Embryonic facial prominence (tissue), 1 donor: ENCODE data around the gene NMT1.

ENCODE experiments used
- DNase-seq: peaks from one replicate; pipeline ENCODE4 v3.0.0-alpha.2; 2016; ENCODE audit errors: extremely low spot score

NMT1 gene

DNA sequence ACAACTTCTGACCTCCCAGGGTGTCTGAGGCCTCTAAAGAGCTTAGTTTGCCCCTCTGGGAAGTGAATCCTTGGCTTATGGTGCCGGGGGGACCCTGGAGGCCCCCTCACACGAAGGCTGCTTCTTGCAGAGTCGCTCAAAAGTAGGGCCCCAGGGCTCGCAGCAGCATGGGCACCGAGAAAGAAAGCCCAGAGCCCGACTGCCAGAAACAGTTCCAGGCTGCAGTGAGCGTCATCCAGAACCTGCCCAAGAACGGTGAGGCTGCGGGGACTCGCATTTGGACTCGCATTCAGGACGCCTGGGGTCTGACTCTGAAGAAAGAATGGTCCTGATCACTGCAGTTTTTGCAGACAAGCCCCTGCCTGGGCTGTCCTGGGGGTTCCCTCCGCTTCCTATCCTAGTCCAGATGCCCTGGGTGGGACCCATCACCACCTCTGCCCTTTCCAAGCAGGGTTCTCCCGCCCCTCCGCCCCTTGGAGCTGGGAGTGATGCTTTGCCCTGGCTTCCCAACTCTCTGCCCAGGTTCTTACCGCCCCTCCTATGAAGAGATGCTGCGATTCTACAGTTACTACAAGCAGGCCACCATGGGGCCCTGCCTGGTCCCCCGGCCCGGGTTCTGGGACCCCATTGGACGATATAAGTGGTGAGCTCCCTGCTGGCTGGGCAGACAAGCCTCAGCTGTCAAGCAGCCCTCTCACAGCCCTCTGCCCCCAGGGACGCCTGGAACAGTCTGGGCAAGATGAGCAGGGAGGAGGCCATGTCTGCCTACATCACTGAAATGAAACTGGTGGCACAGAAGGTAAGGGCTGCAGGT lies 75.1 kb downstream of the NMT1 start:
- DNase-seq, result no peak

DNA sequence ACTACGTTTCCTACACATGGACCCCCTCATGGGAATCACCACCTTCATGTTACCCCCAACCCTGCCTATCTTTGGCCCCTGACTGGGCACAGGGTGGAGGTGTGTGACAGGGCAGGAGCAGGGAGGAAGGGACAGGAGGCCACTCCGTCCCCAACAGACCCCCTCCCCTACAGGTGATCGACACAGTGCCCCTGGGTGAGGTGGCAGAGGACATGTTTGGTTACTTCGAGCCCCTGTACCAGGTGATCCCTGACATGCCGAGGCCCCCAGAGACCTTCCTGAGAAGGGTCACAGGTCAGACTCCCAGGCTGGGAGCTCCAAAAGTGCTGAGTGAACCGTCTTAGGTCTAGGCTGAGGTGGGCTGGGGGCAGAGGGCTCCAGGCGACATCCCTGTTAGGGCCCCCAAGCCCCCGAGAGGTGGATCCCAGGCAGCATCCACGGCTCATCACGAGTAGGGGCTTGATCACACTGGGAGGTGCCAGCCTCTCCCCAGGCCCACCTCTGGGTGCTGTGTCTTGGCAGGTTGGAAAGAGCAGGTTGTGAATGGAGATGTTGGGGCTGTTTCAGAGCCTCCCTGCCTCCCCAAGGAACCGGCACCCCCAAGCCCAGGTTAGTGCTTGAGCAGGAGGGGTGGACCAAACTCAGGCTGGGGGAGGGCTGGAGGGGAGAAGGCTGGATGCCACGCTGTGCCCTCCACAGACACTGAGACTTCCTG lies 75.9 kb downstream of the NMT1 start:
- no peak for DNase-seq

DNA sequence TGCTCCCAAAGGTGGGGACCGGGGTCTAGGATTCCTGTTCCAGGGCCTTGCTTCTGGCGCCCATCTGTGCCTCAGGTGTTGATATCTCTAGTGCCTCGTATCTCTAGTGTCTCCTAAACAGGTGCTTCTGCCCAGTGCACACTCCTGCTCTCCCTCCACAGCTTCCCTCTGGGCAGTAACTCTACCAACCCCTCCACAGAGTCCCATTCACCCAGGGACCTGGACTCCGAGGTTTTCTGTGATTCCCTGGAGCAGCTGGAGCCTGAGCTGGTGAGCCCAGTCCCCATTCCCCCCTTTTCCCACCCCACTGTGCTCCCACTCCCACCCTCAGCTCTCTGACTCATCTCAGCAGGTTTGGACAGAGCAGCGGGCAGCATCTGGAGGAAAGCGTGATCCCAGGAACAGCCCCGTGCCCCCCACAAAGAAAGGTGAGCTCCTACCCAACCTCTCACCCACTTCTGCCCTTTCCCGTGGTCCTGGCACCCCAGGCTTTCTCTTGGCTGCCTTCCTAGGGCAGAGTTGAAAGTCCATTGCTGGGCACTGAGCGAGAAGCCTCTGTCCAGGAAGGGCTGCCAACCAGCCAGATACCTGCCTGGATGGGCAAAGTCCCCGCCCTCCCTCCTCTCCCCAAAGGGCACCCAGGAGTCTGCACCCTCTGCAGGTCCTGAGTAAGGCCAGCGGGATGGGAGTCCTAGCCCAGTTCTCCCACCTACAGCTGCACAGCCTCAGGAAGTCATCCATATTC lies 76.6 kb downstream of the NMT1 start:
- no peak for DNase-seq

DNA sequence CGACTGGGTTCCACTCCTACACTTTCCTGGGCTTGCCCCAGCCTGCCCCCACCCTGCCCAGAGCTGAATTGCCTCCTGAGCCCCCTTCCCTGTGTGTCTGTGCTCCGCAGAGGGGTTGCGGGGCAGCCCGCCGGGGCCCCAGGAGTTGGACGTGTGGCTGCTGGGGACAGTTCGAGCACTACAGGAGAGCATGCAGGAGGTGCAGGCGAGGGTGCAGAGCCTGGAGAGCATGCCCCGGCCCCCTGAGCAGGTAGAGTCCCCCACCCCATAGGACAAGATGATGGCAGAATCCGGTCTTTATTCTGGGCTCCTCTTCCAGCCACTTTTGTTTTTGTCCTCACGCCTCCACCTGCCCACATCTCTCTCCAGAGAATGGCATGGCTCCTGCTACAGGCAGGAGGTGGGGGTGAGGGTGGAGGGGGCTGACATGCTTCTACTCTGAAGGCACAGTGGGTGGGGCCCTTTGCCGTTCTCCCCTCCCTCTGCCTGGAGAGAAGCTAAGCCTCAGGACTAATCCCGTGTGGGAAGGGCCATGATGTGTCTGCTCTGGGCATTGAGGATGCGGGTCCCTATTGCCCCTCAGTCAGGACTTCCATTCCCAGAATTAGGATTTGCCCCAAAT lies 77.9 kb downstream of the NMT1 start:
- DNase-seq, result no peak

DNA sequence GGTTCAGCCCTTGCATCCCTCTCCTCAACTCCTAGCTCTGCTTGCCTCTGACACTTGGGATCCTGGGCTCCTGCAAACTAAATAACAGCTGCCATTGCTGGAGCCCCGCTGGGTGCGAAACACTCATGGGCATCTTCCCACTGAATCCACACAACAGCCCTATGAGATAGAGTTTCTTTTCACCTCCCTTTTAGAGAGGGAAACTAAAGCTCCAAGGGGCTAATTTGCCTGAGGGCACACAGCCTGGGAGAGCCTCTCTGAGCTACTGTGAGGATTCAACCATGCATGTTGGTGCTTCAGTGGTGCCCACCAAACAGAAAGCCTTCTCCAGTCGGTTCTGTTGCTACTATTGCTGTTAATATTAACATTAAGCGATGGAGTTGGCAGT lies 78.4 kb downstream of the NMT1 start:
- no peak for DNase-seq

DNA sequence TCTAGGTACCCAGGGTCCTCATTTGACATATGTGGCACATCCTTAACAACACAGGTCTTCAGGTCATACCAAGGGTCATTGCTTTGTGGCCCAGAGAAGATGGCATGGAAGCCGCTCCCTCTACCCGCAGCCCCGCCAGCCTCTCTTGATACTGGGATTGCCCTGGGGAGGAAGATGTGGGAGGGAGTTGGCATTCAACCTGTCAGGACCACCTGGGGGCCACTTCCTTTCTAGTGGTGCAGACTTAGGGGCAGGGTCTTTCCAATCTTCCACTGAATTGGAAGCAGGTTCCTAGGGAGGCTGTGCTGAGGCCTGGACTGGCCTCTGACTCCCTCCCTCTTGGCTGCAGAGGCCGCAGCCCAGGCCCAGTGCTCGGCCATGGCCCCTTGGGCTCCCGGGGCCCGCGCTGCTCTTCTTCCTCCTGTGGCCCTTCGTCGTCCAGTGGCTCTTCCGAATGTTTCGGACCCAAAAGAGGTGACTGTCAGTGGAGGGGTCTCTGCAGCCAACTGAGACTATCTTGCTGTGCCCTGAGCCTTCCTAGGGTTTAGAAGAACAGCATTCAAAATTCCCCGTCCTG lies 82.1 kb downstream of the NMT1 start:
- no peak for DNase-seq

DNA sequence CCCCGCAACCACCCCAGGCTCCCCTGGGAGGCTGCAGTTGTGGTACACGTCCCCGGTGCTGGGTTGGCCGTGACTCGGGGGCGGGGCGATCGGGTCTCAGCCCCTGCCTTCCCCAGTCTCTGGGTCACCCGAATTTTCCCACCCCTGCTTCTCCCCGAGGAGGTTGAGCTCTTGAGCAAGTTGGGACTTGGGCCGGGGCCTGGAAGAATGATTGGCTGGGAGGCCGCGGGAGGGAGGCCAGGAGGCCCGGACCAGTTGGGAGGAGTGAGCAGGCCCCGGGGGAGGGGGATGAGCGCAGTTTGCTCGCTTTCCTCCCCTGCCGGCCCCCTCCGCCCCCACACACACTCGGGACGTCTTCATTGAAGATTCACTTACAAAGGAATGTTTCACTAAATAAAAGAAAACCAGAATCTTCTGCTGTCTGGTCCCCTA lies 82.7 kb downstream of the NMT1 start:
- DNase-seq, result peak; percentile 59

DNA sequence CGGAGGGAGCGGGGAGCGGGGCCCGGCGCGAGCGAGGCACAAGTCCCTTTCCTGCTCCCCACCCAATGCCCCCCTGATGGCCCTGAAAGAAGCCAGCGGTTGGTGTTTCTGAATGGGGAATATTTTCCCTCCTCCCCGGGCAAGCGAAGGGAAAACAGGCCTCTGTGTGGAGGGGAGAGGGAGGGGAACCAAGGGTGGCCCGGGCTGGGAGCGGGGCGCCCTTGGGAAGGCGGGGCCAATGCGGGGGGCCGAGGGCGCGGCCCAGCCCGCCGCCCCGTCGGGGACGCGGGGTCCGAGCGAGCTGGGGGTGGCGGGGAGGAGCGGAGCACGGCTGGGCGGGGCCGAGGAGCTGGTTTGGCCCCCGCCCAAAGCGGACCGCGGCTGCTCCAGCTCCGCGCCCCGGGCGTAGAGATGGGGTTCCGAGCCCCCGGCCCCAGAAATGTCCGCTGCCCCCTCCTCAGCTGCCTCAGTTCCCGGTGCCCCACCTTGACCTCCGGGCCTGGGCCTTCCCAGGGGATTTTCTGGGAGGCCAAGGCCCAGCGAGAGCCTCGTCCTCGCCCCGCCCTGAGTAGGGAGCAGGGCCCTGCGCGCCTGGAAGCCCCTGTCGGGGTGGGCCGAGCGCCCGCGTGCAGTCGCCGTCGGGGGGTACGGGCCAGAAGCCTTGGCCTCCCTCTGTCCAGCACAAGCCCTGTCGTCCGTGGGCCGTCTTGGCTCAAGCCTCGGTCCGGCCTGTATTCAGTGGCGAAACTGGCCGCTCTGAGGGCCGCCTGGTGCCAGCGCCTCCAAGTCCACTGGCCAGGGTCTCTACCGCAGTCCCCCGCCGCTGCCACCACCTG lies 83.3 kb downstream of the NMT1 start:
- peak; percentile 7 for DNase-seq

DNA sequence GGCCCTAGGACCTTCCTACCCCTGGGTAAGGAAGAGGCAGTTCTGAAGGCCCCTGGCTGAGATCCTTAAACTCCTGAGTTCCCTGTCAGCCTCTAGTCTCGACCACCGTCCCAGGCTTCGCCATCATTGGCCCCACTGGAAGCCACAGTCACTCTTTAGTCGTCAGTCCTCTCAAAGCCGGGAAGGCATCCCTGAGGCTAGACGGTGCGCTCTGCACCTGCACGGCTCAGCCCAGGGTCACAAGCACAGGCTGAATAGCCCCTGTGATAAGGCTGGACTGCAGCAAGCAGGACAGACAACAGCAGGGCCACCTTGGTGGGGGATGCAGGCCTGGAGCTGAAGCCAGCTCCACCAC lies 83.9 kb downstream of the NMT1 start:
- peak; percentile 5 for DNase-seq

DNA sequence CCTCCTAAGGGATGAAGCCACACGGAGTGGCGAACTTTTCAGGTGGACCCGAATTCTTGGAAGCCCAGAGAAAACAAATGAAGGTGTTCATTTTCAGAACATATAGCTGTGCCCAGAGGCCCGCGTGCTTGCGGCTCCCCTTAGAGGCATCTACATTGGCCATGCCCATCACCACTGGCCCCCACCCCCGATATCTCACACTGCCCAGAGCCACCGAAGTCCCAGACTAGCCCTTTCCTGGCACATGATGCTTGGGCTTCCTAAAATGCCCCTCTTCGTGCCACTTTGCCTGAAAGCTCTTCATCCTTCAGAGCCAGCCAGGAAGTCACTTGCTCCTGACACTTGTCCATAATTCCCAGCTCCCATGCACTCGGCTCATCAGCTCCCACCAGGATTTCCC lies 85.0 kb downstream of the NMT1 start:
- DNase-seq, result peak; percentile 4

DNA sequence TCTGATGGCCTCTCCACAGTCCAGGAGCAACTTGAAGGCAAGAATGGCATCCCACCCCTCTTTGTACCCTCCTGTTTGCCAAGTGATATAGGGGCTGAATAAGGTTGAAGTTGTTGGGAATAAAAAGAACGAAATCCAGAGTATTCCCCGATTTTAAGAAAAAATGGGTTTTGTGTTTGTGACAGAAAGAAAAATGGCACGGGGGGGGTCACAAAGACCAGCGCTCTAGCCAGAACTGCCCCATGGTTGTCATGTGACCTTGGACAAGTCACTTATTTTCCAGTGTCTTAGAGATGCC lies 85.4 kb downstream of the NMT1 start:
- peak; percentile 4 for DNase-seq

DNA sequence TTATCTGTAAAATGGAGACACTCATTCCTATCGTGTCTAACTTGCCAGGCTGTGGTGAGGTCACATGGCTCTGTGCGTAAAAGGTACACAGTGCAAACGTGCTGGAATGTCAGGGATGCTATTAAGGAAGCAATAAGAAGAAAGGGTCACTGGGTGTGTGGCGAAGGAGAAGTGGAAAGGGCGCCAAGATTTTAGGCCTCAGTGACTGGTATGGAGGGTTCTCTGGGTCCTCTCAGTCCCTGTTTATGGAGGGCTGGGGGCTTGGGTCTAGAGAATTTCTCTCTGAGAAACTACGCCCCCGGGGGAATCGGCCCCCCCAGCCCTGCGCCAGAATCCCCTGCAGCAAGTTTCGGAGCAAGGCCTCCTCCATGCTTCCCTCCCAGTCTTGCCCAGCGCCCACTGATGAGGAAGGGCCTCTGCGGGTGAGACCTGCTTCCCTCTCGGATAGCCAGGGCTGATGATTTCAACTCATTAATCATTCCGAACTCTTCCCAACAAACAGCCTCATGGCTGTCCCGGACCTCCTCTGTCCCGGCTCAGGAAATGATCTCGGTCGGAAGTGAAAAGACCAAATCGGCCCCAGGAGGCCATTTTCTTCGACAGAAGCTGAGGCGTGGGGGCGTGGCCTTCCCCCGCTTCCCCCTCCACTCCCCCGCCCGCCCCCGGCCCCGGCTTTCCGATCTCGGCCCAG lies 85.9 kb downstream of the NMT1 start:
- peak; percentile 73 for DNase-seq

DNA sequence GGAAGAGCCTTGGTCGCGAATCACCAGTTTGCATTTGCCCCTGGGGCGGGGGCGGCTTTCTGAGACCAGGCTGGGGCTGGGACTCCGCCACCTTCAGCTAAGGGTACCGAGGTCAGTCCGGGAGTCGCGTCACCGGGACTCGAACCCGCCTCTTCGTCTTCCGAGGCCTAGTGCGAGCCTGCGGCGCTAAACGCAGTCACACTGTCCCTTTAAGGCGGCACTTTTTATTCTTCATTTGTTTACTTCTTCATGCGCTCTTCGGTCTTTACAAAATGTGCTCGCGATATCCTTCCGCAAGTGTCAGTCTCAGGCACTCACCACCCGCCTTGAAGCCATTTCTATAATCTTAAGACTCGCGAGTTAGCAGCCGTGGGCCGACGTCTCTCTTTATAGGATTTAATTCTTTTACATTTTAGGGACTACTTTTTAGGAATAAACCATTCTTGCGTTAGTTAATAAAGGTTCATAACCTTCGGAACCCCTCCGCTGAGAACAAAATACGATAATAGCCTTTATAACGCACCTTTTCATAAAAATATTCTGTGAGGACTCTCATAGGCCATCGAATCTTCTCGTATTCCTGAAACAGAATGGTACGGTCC lies 86.6 kb downstream of the NMT1 start:
- peak; percentile 96 for DNase-seq

DNA sequence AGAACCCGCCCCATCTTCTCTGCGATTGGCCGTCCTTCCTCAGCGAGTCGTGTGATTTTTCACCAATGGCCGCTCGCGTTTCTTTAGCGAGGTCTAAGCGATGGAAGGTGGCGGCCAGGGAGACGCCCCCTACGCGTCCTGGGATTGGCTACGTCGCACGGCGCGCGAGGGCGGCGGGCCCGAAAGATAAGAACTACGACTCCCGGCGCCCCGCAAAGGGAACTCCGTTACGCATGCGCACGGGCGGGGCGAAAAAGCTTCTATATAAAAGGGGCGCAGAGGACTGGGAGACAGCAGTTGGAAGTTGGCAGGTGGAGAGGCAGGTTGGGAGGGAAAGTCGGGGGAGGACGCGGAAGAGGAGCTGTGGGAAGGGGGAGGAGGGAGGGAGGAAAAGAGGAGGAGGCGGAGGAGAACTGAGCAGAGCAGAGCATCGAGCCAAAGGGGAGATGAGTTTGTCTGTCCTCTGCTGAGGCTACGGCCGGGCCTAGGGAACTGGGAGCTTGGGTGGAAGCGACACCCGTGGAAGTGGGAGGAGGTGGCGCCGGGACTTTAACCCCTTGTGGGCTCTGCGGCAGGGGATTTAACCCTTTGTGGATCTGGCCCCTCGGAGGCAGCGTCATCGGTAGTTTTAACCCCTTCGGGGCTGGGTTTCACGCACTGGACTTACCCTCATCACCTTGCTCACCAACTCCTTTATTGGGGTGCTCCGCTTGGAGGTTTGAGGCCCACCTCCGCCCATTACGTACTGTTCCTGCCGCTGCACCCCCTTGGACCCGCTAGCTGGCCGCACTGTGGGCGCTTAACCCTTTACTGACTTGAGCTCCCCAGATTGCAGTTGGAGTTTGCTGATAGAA lies 87.3 kb downstream of the NMT1 start, which contains the start of gene HEXIM1:
Gene HEXIM1 (plus strand): TSS at position 293 of the 854 bp plus-strand sequence. CDS start 716 bp downstream, outside the sequence.
- peak; percentile 99 for DNase-seq

DNA sequence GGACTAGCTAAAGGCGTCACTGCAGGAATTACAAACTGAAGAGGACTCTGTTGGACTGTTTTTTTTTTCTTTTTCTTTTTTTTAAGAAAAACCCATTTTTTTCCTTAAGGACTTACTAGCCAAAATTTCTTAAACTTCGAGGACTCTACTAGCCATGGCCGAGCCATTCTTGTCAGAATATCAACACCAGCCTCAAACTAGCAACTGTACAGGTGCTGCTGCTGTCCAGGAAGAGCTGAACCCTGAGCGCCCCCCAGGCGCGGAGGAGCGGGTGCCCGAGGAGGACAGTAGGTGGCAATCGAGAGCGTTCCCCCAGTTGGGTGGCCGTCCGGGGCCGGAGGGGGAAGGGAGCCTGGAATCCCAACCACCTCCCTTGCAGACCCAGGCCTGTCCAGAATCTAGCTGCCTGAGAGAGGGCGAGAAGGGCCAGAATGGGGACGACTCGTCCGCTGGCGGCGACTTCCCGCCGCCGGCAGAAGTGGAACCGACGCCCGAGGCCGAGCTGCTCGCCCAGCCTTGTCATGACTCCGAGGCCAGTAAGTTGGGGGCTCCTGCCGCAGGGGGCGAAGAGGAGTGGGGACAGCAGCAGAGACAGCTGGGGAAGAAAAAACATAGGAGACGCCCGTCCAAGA lies 88.0 kb downstream of the NMT1 start:
- peak; percentile 74 for DNase-seq

DNA sequence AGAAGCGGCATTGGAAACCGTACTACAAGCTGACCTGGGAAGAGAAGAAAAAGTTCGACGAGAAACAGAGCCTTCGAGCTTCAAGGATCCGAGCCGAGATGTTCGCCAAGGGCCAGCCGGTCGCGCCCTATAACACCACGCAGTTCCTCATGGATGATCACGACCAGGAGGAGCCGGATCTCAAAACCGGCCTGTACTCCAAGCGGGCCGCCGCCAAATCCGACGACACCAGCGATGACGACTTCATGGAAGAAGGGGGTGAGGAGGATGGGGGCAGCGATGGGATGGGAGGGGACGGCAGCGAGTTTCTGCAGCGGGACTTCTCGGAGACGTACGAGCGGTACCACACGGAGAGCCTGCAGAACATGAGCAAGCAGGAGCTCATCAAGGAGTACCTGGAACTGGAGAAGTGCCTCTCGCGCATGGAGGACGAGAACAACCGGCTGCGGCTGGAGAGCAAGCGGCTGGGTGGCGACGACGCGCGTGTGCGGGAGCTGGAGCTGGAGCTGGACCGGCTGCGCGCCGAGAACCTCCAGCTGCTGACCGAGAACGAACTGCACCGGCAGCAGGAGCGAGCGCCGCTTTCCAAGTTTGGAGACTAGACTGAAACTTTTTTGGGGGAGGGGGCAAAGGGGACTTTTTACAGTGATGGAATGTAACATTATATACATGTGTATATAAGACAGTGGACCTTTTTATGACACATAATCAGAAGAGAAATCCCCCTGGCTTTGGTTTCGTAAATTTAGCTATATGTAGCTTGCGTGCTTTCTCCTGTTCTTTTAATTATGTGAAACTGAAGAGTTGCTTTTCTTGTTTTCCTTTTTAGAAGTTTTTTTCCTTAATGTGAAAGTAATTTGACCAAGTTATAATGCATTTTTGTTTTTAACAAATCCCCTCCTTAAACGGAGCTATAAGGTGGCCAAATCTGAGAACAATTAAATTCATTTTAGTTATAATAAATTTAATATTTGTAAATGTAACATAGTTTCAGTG lies 88.8 kb downstream of the NMT1 start:
- DNase-seq, result no peak
